Superior temporal gyrus (tissue), 1 donor: ENCODE data around the gene MPND.

Experiments
- DNase-seq: peaks from one replicate; pipeline ENCODE4 v3.0.0-alpha.2; 2016; ENCODE audit errors: extremely low spot score

MPND gene

GRCh38 chr19:4343370-4344307 is at the start of gene MPND:
TSS of gene MPND (plus strand) at chr19:4343562. CDS start at chr19:4343594, 32 bp downstream.
- peak; percentile 90 for DNase-seq

- no peak for DNase-seq
Observed at GRCh38 chr19:4294389-4294788, 49.0 kb upstream of the MPND start.

GRCh38 chr19:4295972-4296771 is 47.2 kb upstream of the MPND start:
- peak; percentile 64 for DNase-seq

- no peak for DNase-seq
Observed at GRCh38 chr19:4297901-4298809, 45.2 kb upstream of the MPND start.

GRCh38 chr19:4298810-4299550 is 44.4 kb upstream of the MPND start:
- DNase-seq: no peak

- no peak for DNase-seq
Observed at GRCh38 chr19:4300589-4300988, 42.8 kb upstream of the MPND start.

GRCh38 chr19:4301590-4302242 is 41.6 kb upstream of the MPND start:
- no peak for DNase-seq

GRCh38 chr19:4302243-4302640 is 41.1 kb upstream of the MPND start, which contains the start of gene TMIGD2:
TSS of gene TMIGD2 (minus strand) at chr19:4302389. CDS start at chr19:4302385, 4 bp downstream.
- DNase-seq: no peak

- no peak for DNase-seq
Observed at GRCh38 chr19:4303819-4304537, 39.4 kb upstream of the MPND start.

GRCh38 chr19:4304538-4305256 is 38.7 kb upstream of the MPND start, which contains the start of gene FSD1:
TSS of gene FSD1 (plus strand) at chr19:4304598. CDS start at chr19:4304747, 149 bp downstream.
- peak; percentile 45 for DNase-seq

GRCh38 chr19:4305257-4305612 is 38.1 kb upstream of the MPND start:
- DNase-seq: no peak

GRCh38 chr19:4305659-4306058 is 37.7 kb upstream of the MPND start:
- no peak for DNase-seq

GRCh38 chr19:4310247-4311121 is 32.9 kb upstream of the MPND start:
- no peak for DNase-seq

GRCh38 chr19:4313847-4314490 is 29.4 kb upstream of the MPND start:
- DNase-seq: no peak

GRCh38 chr19:4316956-4317355 is 26.4 kb upstream of the MPND start:
- no peak for DNase-seq

GRCh38 chr19:4318460-4318859 is 24.9 kb upstream of the MPND start:
- DNase-seq: no peak

- DNase-seq: no peak
Observed at GRCh38 chr19:4319067-4319718, 24.2 kb upstream of the MPND start.
